ENCODE measurements around the gene PDE9A. TPM values are rescaled to one million over a fixed set of nuclear protein-coding genes. Genes with fewer than 3 reads are reported as not detected.
A peak's percentile ranks its signal among the peaks of the same experiment; 100 is the strongest.

PDE9A gene
- polyA plus RNA-seq, 4 donors = 36.2 to 41.7 (median 37.7) TPM

DNA sequence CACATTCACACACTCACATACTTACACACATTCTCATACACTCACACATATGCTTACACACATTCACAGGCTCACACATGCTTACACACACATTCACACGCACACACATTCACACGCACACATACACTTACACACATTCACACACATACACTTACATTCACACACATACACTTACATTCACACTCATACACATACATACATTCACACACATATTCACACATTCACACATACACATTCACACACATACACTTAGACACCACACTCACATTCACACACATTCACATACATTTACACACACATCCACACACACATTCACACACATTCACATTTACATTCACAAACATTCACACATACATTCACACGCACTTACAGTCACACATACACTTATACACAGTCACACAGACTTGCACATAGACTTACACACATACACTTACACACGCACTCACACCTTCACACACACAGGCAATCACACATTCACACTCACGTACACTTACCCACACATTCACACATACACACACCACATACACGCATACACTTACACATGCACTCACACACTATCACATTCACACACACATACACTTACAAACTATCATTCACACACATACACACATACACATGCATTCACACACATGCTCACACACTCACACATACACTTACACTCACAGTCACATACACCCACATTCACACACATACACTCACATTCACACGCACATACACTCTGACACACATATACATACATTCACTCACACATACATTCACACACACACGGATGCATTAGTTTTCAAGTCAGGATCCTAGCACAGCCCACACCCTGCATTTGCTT is 16.8 kb downstream of the PDE9A start:
- DNase-seq (ENCODE audit: low read depth in 4 of 4, low spot score in 3 of 4) = no peak

DNA sequence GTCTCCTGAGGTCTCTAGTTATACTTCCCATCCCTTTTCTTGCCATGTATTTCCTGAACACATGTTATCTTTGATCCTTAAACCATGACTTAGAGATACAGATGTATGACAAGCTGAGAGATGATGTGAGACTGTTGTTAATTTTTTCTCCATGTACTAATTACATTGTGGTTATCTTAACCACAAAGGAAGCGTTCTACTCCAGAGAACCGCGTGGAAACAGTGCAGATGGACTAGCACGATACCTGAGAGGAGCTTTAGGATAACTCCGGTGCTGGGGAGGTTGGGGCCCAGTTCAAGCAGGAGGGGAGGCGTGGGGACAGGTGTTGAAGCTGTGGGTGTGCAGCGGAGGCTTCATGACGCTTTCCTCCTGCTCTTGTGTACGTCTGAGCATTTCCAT is 17.5 kb downstream of the PDE9A start:
- DNase-seq (ENCODE audit: low read depth in 4 of 4, low spot score in 3 of 4) = no peak

DNA sequence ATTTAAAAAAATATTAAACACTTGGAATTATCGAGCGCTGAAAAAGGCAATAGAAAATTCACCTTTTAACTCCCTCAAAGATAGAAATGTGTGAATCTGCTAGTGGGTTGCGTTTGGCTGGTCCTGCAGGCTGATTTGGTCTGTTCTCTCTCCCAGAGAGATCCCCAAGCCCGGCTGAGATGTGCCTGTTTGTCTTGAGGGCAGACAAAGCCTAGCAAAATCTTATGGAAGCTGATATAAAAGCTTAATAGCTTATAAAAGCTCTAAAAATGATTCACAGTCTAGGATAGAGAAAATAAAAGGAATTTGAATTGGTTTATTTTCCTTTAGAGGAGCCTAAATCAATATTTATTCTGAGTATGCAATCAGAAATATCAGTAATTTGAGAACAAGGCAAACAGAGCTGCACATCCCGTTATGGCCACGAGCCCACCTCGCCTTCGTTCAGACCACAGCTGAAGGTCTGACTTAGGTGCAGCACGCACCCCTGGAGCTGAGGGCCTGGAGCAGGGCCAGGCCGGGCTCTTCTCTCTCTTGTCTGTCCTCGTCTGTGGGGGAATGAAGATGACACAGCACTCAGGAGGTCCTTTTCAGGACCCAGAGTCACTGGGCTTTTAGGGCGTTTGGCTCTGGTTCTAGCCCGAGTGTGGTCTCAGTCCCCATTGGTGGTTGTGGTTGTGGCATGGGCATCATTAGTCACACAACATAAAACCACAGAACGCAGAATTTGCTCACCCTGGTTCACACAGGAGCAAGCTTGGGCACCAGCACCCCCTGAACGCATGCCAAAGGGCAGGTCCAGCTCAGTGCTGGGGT is 18.6 kb downstream of the PDE9A start:
- no peak for DNase-seq (ENCODE audit: low read depth in 4 of 4, low spot score in 3 of 4)

DNA sequence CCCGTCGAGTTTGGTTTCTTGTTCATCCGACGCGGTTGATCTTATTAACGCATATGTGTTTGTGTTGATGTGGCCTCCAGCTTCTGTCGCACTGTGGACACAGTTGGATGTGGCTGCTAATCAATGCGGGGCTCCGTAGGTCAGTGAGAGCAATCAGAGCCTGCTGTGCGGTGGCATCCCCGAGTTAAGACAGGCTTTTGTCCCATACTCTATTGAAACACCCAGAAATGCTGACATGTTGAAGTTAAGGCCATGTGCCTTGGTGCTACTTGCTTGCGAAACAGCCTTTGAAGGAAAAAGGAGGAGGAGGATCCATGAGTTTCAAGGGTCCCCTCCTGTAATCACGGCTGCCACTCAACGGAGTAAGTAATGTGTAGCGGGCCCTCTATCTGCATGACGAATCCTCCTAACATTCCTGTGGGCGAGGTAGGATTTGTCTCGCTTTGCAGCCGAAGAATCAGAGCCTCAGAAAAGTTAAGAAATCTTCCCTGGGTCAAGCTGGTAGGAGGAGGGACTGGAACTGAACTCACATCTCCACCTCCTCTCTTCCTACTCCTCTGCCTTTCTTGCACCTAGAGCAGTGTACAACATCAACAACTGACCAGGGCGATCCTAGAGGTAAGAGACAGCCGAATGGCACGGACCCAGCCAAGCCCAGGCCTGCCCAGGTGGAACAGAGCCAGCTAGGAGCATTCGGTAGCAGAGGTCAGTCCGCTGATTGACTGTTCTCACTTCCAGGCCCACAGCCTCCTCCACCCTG is 19.5 kb downstream of the PDE9A start:
- DNase-seq (ENCODE audit: low read depth in 4 of 4, low spot score in 3 of 4) = no peak

DNA sequence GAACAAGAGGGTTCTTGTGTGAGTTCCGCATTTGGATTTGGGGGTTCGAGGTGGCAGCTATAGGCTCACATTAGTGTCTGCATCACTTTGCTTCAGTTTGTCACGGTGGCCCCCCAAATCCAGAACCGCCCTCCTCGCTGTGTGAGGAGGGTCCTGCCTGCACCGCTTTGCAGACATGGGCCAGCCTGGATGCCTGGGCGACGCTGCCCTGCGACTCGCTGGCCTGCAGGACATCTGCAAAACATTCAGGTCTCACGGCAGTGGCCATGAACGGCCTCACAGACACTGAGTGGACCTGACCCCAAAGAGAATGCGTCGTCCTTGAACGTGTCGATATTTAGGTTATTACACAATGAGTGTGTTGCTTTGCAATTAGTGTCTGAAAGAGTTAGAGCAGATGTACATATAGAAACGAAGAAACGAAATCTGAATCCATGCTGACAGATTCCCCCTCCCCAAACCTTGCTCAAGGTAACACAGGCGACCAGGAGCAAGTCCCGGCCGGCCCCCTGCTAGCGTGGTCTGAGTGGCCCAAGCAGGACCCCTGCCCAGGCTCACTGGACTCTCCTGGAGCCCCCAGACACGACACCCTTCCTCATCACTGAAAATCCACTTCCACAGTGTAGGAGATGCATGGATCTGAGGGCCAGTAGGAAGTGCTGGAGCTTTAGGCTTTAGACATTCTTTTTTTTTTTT is 20.4 kb downstream of the PDE9A start:
- DNase-seq (ENCODE audit: low read depth in 4 of 4, low spot score in 3 of 4) = no peak

DNA sequence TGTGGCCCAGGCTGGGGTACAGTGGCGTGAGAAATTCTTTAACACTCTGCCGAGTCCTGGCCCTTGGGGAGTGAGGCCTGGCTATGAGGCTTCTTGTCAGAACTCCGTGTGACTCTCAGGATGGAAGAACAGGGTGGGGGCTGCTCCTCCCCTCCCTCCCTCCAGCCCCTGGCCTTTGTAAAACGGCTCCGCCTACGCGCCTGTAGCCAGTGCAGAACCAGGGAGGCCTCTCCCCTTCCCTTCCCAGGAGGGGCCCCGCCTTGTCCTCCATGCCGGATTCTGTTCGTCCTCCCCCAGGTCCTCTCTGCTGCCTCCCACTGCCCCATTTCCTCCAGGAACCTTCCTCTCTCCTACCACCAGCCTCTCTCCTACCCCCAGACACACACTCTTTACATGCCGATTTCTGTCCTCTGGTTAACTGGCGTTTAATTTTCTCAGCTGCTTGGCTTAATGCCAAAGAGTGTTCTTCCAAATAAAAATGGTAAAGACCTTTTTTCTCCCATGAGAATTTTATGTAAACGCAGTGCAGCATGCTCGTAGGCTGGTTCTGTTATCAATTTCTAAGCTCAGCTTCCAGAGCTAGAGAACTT is 21.0 kb downstream of the PDE9A start:
- DNase-seq (ENCODE audit: low read depth in 4 of 4, low spot score in 3 of 4) = peak in 2 of 4 donors; percentile 58 to 65

DNA sequence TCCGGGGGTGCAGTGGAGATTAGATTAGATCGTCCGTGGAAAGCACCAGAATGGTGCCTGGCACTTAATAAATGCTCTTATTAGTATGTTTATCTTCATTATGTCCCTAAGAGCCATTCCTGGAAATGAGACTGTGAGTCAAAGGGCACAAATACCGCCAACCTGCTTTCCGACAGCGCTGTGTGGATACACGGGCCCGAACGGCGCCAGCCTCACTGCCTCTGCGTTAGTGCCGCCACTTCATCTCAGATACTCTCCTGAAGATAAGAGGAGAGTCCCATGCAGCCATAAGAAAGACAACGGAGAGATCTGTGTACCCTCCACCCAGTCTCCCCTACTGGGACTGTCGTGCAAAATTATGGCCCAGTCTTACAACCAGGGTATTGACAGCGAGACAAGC is 22.0 kb downstream of the PDE9A start:
- no peak for DNase-seq (ENCODE audit: low read depth in 4 of 4, low spot score in 3 of 4)

DNA sequence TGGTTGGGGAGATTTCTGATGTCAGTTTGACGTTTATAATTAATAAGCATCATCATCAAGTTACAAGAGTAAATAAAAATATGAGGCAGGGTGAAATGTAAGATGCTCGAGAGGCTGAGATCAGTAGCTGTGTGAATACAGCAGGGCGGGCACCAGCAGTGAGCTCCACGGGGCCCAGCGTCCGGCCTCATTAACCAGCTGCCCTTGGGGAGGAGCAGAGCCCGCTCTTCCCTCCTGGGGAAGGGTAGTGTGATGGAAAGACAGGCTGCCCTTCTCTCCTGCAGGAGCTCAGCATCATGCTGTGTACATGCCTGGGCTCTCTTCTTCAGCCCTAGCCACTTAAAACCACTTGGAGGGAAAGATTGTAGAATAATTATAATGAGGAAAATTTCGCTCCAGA is 23.4 kb downstream of the PDE9A start:
- no peak for DNase-seq (ENCODE audit: low read depth in 4 of 4, low spot score in 3 of 4)

DNA sequence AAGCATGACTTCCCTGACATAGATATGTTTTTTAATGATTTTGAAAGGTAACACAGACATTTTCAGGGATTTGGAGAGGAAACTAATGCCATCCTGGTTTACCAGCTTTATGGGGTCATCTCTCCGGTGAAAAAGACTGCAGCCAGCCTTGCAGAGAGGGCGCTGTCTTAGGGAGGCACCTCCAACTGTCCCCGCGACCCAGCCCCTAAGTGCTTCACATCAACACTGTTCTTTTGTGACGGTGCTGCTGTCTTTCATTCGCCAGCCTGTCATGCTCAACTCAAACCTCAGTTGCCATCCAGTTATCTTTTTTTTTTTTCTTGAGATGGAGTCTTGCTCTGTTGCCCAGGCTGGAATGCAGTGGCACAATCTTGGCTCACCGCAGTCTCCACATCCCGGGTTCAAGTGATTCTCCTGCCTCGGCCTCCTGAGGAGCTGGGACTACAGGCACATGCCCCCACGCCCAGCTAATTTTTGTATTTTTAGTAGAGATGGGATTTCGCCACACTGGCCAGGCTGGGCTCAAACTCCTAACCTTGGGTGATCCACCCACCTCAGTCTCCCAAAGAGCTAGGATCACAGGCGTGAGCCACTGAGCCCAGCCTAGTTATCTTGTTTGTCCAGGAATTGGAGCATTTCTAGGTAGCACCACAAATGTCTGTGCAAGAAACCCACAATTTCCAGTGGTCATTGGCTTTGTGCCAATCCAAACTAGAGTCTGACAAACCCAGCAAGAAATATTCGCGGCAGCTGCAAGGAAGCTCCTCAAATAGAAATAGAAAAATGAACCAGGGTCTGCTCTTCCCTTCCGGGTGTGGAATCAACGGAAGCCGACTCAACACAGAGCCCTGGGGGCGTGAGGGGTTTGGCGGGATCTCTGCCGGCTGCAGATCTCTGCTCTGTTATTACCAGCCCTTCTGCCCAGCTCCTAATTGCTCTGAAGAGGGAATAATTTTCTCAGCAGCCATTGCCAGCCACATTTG is 24.2 kb downstream of the PDE9A start:
- DNase-seq (ENCODE audit: low read depth in 4 of 4, low spot score in 3 of 4) = no peak

DNA sequence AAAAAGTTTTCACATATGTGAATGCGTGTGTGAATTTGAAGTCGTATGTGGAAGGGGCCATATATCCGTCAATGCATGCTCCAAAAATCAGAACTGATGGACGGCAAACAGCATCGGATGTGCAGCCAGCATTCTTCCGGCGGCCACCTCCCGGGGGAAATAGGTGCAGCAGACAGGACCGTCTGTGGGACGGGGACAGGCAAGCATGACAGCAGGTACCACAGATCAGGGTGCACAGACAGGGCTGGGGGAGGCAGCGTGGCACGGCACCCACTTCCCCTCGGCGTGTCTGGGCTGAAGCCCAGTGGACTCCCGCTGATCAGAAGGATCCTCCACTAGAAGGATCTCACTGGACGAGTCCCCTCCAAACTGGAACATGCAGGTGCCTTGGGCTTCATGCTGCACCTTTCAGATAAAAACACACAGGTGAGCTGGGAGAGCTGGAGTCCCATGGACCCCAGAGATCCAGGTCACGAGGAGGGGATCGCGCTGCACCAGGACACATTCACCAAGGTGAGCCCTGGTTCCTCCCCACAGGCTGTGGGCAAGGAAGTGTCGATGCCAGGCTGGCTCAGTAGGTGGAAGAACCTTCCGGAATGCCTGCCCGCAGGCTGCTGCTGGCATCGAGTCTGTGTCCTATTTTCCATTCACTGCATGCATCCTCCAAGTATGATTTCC is 25.3 kb downstream of the PDE9A start:
- no peak for DNase-seq (ENCODE audit: low read depth in 4 of 4, low spot score in 3 of 4)

DNA sequence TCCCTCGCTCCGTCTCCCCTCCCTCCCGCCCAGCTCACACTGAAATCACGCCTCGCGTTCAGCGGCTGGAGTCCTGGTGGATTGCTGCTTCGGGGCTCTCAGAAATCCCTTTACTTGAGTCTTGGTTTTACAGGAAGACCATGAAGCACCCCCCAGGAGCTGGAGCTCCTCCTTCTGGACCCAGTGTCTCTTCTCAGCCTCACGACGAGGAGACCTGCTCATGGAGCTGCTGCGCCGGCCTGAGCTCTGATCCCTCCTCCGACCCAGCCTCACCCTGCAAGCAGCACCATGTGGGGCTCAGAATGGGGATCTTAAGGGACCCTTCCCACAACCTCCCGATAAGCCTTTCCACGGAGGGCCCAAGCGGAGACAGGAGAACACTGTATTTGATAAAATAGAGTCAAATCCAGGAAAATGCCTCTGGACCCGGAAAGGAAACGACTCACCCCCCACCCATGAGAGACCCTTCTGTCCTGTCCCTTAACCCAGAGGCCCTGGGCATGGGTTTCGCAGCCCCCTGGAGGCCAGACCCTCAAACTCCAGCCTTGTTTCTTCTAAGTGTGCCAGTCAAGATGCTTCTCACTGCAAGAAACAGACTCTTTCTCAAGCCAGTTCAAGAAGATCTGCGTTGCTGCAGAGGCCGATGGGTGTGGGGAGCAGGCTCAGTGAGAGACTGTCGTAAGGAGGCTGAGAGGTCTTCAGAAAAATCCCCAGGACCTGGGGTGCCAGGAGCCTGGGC is 26.1 kb downstream of the PDE9A start:
- no peak for DNase-seq (ENCODE audit: low read depth in 4 of 4, low spot score in 3 of 4)

DNA sequence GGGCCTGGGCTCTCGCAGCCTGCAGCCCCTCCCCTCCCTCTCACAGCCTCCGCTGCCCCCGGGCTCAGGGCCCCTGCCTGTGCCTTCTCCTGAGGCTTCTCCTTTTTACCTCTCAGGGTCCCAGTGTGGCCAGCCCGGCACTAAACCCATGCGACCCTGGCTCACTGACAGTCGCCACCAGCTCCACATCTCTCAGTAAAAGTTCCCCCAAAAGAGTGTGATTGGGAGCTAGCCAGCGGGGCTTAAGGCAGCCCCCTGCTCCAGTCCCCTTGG is 26.6 kb downstream of the PDE9A start:
- no peak for DNase-seq (ENCODE audit: low read depth in 4 of 4, low spot score in 3 of 4)

DNA sequence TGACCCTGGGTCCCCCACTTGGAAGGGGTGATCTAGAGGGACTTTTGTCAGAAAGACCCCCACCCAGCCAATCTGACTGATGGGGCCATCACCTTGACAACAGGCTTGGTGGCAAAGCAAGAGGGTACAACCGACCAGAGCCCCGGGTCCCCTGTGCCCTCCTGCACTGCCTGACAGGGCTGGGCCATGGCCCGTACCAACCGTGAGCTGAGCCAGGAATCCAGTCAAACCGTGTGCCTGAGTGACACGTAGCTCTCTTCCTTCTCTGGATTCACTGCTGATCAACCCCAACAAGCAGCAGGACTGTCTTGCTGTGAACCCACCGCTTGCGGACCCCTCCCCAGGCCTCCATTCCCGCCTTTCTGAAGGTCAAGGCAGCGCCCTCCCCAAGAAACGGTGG is 27.0 kb downstream of the PDE9A start:
- no peak for DNase-seq (ENCODE audit: low read depth in 4 of 4, low spot score in 3 of 4)

DNA sequence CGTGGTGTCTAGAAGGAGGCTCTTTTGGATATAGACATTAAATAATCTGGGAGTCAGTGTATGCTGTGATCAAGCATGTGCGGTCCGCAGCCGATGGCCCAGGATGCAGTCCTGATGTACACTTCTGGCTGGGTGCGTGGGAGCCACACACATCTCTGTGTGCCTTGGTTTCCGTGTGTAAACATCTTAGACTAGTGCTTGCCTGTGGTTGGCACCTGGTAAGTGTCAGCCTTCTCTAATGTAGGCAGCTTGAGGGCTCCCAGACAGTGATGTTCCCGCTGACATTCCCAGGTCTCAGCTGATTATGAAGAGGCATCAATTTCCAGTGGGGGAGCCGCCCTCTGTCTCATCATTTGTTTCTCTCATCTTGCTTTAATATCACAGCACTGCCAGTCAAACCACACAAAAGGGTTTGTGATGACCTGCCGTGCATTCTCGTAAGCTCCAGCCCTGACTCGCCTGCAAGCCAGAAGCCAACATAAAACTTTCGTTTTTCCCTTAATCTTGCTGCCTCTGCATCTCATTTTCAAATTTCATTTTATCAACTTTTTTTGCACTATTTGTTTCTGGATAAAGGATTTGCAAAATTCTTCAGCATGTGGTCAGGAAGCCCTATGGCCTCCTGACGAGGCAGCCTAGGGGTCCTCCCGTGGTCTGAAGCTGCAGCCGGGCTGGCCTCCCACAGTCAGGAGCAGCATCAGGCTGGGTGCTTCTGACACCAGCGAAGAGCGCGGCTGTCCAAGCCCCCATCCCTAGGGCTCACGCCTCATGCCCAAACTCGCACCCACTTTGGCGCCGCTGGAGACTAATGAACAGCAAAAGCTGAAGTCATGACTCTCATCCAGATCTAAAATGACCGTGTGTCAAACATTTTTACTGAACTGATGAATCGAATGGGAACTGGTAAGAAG is 28.1 kb downstream of the PDE9A start:
- no peak for DNase-seq (ENCODE audit: low read depth in 4 of 4, low spot score in 3 of 4)

DNA sequence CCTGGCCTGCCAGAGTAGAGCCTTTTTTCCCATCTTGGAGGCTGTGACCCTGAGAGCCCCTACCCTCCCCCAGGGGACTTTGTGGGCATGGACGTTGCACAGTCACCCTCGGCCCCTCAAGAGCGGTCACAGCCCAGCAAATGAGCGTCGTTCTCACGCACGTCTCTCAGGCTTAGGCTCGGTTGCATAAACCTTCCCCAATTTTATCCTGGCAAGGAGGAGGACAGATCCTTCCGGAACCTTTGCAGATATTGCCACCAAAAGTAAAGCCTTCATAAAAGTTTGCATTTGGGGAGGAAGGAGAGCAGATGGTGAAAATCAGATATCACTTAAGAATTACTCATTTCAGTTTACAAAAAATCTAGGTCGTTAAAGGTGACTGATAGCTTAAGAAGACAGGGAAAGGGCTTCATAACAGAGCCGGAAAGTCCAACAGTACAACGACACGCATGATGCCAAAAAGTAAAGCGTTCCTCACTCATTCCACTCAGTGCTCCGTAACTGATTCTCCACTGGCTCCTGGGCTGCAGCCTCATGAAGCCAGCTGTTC is 29.3 kb downstream of the PDE9A start:
- DNase-seq (ENCODE audit: low read depth in 4 of 4, low spot score in 3 of 4) = no peak

DNA sequence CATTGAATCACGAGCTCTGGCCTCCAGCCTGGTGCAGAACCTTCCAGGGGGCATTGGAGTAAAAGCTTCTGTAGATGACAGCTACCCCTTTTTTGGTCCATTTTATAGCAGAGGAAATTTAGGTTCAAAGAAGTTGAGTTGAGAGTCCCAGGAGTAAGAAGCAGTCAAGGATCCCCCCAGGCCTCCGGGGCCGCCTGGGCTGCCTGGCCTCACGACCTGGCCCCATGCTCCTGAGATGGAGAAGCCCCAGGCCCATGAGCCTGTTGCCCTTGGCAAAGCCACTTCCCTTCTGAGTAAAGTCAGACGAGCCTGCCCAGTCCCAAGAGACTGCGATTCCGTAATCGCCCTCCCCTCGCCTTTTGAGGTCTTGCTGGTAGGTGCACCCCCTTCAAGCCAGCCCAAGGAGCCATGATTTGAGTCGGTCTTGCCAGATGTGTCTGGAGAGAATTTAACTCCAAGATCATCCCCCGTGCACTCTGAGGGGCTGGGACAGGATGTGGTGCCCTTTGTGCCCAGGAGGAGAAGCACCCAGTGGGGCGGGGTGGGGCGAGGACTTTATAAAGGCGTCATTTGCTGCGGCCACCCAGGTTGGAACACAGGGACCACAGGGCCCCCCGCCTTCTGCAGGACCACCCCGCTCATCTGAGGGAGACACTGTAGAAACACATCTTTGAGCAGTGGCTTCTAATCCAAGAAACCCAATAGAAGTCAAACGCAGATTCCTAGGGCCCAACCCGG is 30.1 kb downstream of the PDE9A start:
- no peak for DNase-seq (ENCODE audit: low read depth in 4 of 4, low spot score in 3 of 4)
